WTC11 (cell line): ENCODE data around the gene ANKRD52. TPM values are rescaled to one million over a fixed set of nuclear protein-coding genes. Genes with fewer than 3 reads are reported as not detected.

ENCODE experiments used
- ATAC-seq: fragments of 200-7000 bp; cut with Tn5 transposase; 2 replicates; pipeline ENCODE4 v1.10.0; 2021; ENCODE audit warnings: mild to moderate bottlenecking, moderate library complexity
- CTCF ChIA-PET: fragments of 300-600 bp; sonication (Branson Sonifier 250); formaldehyde crosslinking; loops from one replicate; lab custom pipeline; 2021; ENCODE audit warnings: antibody characterized with exemption; lab: Charles Lee
- POLR2A ChIA-PET: fragments of 350-600 bp; sonication (Branson Sonifier 250); formaldehyde crosslinking; loops from one replicate; lab custom pipeline; 2021; ENCODE audit warnings: antibody characterized with exemption; lab: Charles Lee
- DNase-seq: peaks from one replicate; pipeline ENCODE4 v3.0.0; 2021; ENCODE audit warnings: low spot score
- H3K27ac Mint-ChIP-seq: 2 replicates; pipeline ENCODE4 v1.8.0; 2021; ENCODE audit warnings: mixed read lengths
- H3K27me3 Mint-ChIP-seq: 2 replicates; pipeline ENCODE4 v1.8.0; 2021; ENCODE audit warnings: low read depth, mild to moderate bottlenecking, moderate library complexity, mixed read lengths
- H3K36me3 Mint-ChIP-seq: 2 replicates; pipeline ENCODE4 v1.8.0; 2021; ENCODE audit warnings: mixed read lengths
- H3K4me1 Mint-ChIP-seq: 2 replicates; pipeline ENCODE4 v1.8.0; 2022; ENCODE audit warnings: mixed read lengths
- H3K4me3 Mint-ChIP-seq: 2 replicates; pipeline ENCODE4 v1.8.0; 2021; ENCODE audit warnings: mild to moderate bottlenecking, moderate library complexity, mixed read lengths
- H3K9me3 Mint-ChIP-seq: 2 replicates; pipeline ENCODE4 v1.8.0; 2021; ENCODE audit warnings: mixed read lengths
- AR ChIP-seq: fragments of 250-450 bp; sonication (Bioruptor Pico); IDR thresholded peaks from 2 replicates; pipeline ENCODE4 v1.9.0; 2021; ENCODE audit warnings: mild to moderate bottlenecking
- ARID4B ChIP-seq: sonication (generic); formaldehyde crosslinking; IDR thresholded peaks from 2 replicates; pipeline ENCODE4 v1.8.0; 2023; ENCODE audit warnings: missing genetic modification reagents, mild to moderate bottlenecking, borderline replicate concordance
- E2F1 ChIP-seq: sonication (generic); formaldehyde crosslinking; IDR thresholded peaks from 2 replicates; pipeline ENCODE4 v1.8.0; 2022; ENCODE audit warnings: mild to moderate bottlenecking, missing genetic modification reagents
- ERG ChIP-seq: fragments of 250-450 bp; sonication (Bioruptor Pico); IDR thresholded peaks from 2 replicates; pipeline ENCODE4 v1.8.0; 2021; ENCODE audit warnings: mild to moderate bottlenecking
- ETV6 ChIP-seq: sonication (generic); formaldehyde crosslinking; IDR thresholded peaks from 2 replicates; pipeline ENCODE4 v1.8.1; 2022; ENCODE audit warnings: mild to moderate bottlenecking, missing genetic modification reagents
- FOXP1 ChIP-seq: sonication (generic); formaldehyde crosslinking; IDR thresholded peaks from 2 replicates; pipeline ENCODE4 v1.8.0; 2022; ENCODE audit warnings: missing genetic modification reagents, mild to moderate bottlenecking, moderate library complexity, borderline replicate concordance
- GTF2I ChIP-seq: fragments of 250-450 bp; sonication (Bioruptor Pico); conservative IDR thresholded peaks from 2 replicates; pipeline ENCODE4 v1.4.0; 2021; ENCODE audit warnings: mild to moderate bottlenecking
- IRF1 ChIP-seq: sonication (generic); formaldehyde crosslinking; IDR thresholded peaks from 2 replicates; pipeline ENCODE4 v1.8.0; 2023; ENCODE audit warnings: missing genetic modification reagents
- JAZF1 ChIP-seq: fragments of 250-450 bp; sonication (Bioruptor Pico); IDR thresholded peaks from 2 replicates; pipeline ENCODE4 v1.9.0; 2021; ENCODE audit warnings: moderate library complexity, mild to moderate bottlenecking, inconsistent platforms
- MAX ChIP-seq: sonication (generic); formaldehyde crosslinking; IDR thresholded peaks from 2 replicates; pipeline ENCODE4 v1.8.0; 2022; ENCODE audit warnings: mild to moderate bottlenecking, missing genetic modification reagents
- MLX ChIP-seq: sonication (generic); formaldehyde crosslinking; IDR thresholded peaks from 2 replicates; pipeline ENCODE4 v1.8.1; 2023; ENCODE audit warnings: mild to moderate bottlenecking, missing genetic modification reagents, moderate library complexity
- OVOL2 ChIP-seq: fragments of 250-450 bp; sonication (Bioruptor Pico); IDR thresholded peaks from 2 replicates; pipeline ENCODE4 v1.9.0; 2021; ENCODE audit warnings: mild to moderate bottlenecking, borderline replicate concordance
- PREB ChIP-seq: sonication (generic); formaldehyde crosslinking; IDR thresholded peaks from 2 replicates; pipeline ENCODE4 v1.8.1; 2022; ENCODE audit warnings: mild to moderate bottlenecking, missing genetic modification reagents, moderate library complexity, borderline replicate concordance
- SMAD3 ChIP-seq: sonication (generic); formaldehyde crosslinking; IDR thresholded peaks from 2 replicates; pipeline ENCODE4 v1.8.0; 2022; ENCODE audit warnings: missing genetic modification reagents, mild to moderate bottlenecking, borderline replicate concordance
- SMAD4 ChIP-seq: sonication (generic); formaldehyde crosslinking; IDR thresholded peaks from 2 replicates; pipeline ENCODE4 v1.8.0; 2022; ENCODE audit warnings: mild to moderate bottlenecking, missing genetic modification reagents
- TCF7 ChIP-seq: sonication (generic); formaldehyde crosslinking; IDR thresholded peaks from 2 replicates; pipeline ENCODE4 v1.8.0; 2022; ENCODE audit warnings: mild to moderate bottlenecking, low read depth, missing genetic modification reagents, moderate library complexity
- TP53 ChIP-seq: sonication (generic); formaldehyde crosslinking; IDR thresholded peaks from 2 replicates; pipeline ENCODE4 v1.8.1; 2023; ENCODE audit warnings: mild to moderate bottlenecking, missing genetic modification reagents
- ZNF121 ChIP-seq: sonication (generic); formaldehyde crosslinking; IDR thresholded peaks from 2 replicates; pipeline ENCODE4 v1.8.0; 2023; ENCODE audit warnings: missing genetic modification reagents
- ZNF232 ChIP-seq: sonication (generic); formaldehyde crosslinking; IDR thresholded peaks from 2 replicates; pipeline ENCODE4 v1.8.0; 2022; ENCODE audit warnings: mild to moderate bottlenecking, missing genetic modification reagents
- ZNF281 ChIP-seq: sonication (generic); formaldehyde crosslinking; IDR thresholded peaks from 2 replicates; pipeline ENCODE4 v1.8.0; 2023; ENCODE audit warnings: mild to moderate bottlenecking, missing genetic modification reagents
- ZNF671 ChIP-seq: fragments of 250-450 bp; sonication (Bioruptor Pico); IDR thresholded peaks from 2 replicates; pipeline ENCODE4 v1.8.0; 2021; ENCODE audit warnings: mild to moderate bottlenecking
- total RNA-seq: library from RNA; stranded (reverse); gene quantifications from 3 replicates; pipeline ENCODE4 v1.2.3, GENCODE V29; 2021

The ANKRD52 gene
- total RNA-seq, 1 experiment from 2014 or later: 41.2 TPM

GRCh38 chr12:56205445-56205844, 52.7 kb downstream of the ANKRD52 start (continued):
- no peak for TF ChIP-seq AR (CRISPR knock-in tag)
- TF ChIP-seq ZNF281: no peak
- TF ChIP-seq E2F1 (CRISPR knock-in tag): no peak
- TF ChIP-seq SMAD3 (CRISPR knock-in tag): no peak
- TF ChIP-seq TP53 (CRISPR knock-in tag): no peak
- TF ChIP-seq ZNF671 (CRISPR knock-in tag): no peak
- no peak for TF ChIP-seq ETV6 (CRISPR knock-in tag)

GRCh38 chr12:56204275-56204674, 53.9 kb downstream of the ANKRD52 start:
- Mint-ChIP-seq H3K27me3 (no peaks in the 10 kb centered on the region), H3K4me3 (no peak overlapping the region), H3K36me3 (peaks cover 38% of the 10 kb centered on the region), H3K4me1 (no peaks in the 10 kb centered on the region; the same call in 1 of the 2 replicates), H3K9me3 (no peaks in the 10 kb centered on the region), H3K27ac (no peak overlapping the region)
- CTCF ChIA-PET: interaction anchor here (0.9 to 6.2 kb wide), 4 partner anchors 15 to 76 kb away, joined by 3 to 102 read pairs (median 6); partner anchors contain the start of genes ANKRD52, ESYT1, RNF41 and SMARCC2
- ATAC-seq: no peak
- no peak for DNase-seq
- POLR2A ChIA-PET: no interaction called here
- no peak for TF ChIP-seq OVOL2 (CRISPR knock-in tag)
- TF ChIP-seq TCF7 (CRISPR knock-in tag): no peak
- TF ChIP-seq MAX (CRISPR knock-in tag): no peak
- no peak for TF ChIP-seq ARID4B
- TF ChIP-seq IRF1 (CRISPR knock-in tag): no peak
- TF ChIP-seq ZNF232 (CRISPR knock-in tag): no peak
- no peak for TF ChIP-seq ERG (CRISPR knock-in tag)
- TF ChIP-seq ZNF121 (CRISPR knock-in tag): no peak
- no peak for TF ChIP-seq FOXP1 (CRISPR knock-in tag)
- no peak for TF ChIP-seq GTF2I (CRISPR knock-in tag)
- TF ChIP-seq MLX (CRISPR knock-in tag): no peak
- no peak for TF ChIP-seq PREB (CRISPR knock-in tag)
- no peak for TF ChIP-seq JAZF1 (CRISPR knock-in tag)
- TF ChIP-seq SMAD4 (CRISPR knock-in tag): no peak
